Small intestine (tissue), 7 donors: ENCODE results near the gene TEX2. TPM values are rescaled to one million over a fixed set of nuclear protein-coding genes. Genes with fewer than 3 reads are reported as not detected.
A peak's percentile ranks its signal among the peaks of the same experiment; 100 is the strongest.

Source experiments
- DNase-seq, 2 donors: peaks; one replicate each; pipeline versions ENCODE4 v3.0.0 to v3.0.0-alpha.2; 2013
- FAIRE-seq: peaks from 2 replicates; lab custom pipeline; 2012; peaks lifted over from hg19 to GRCh38; lab: Jason Lieb, UNC
- H3K27ac ChIP-seq, 3 donors: one replicate each; pipeline ENCODE4 v1.5.1; 2013; ENCODE audit warnings: low read length in 2 of 3, mild to moderate bottlenecking in 2 of 3, control low read depth in 1 of 3, inconsistent platforms in 1 of 3, low read depth in 1 of 3, moderate library complexity in 1 of 3
- H3K27me3 ChIP-seq, 3 donors: one replicate each; pipeline ENCODE4 v1.6.1; 2013; ENCODE audit warnings: low read length in 3 of 3, inconsistent platforms in 1 of 3; ENCODE audit not compliant: control insufficient read depth in 3 of 3, insufficient read depth in 3 of 3
- H3K36me3 ChIP-seq, 3 donors: one replicate each; pipeline ENCODE4 v1.6.1; 2013; ENCODE audit warnings: low read length in 3 of 3, inconsistent platforms in 1 of 3, low read depth in 1 of 3, mild to moderate bottlenecking in 1 of 3, moderate library complexity in 1 of 3; ENCODE audit not compliant: control insufficient read depth in 3 of 3, insufficient read depth in 2 of 3
- H3K4me1 ChIP-seq, 3 donors: one replicate each; pipeline ENCODE4 v1.6.1; 2013; ENCODE audit warnings: low read length in 2 of 3, inconsistent platforms in 1 of 3, low read depth in 1 of 3, mild to moderate bottlenecking in 1 of 3, moderate library complexity in 1 of 3; ENCODE audit not compliant: control insufficient read depth in 3 of 3, insufficient read depth in 2 of 3
- H3K4me3 ChIP-seq, 3 donors: one replicate each; pipeline ENCODE4 v1.5.1; 2013; ENCODE audit warnings: low read length in 3 of 3, control low read depth in 1 of 3, inconsistent platforms in 1 of 3, low read depth in 1 of 3, mild to moderate bottlenecking in 1 of 3, moderate library complexity in 1 of 3
- H3K9me3 ChIP-seq, 2 donors: one replicate each; pipeline ENCODE4 v1.6.1; 2013; ENCODE audit warnings: low read depth in 1 of 2, low read length in 1 of 2; ENCODE audit not compliant: control insufficient read depth in 2 of 2, insufficient read depth in 1 of 2
- WGBS, 3 donors: extraction: QIAGEN DNeasy Blood & Tissue Kit; methylation state at CpG; one replicate each; pipeline ENCODE4 v1.1.7; 2013; 5-methylcytosine and 5-hydroxymethylcytosine counted together
- polyA plus RNA-seq, 4 donors: library from polyadenylated mRNA; stranded (reverse) in 3 of 4; unstranded in 1 of 4; fragments of 200-250 nt in 3 of 4; fragments of 120-200 nt in 1 of 4; gene quantifications; one replicate each; pipeline versions ENCODE4 v1.2.1 to v1.2.3, GENCODE V29; 2013
- donor health status: healthy with polysubstance abuse.
- donor health status: control.
- donor health status: control.
- donor health status: Bipolar disorder and iron deficiency.
- donor health status: healthy.

Gene TEX2
- polyA plus RNA-seq, 4 donors = 4.2 to 44.1 (median 10.6) TPM

- Histone ChIP-seq H3K4me3 (no peak overlapping the region), H3K27ac (no peak overlapping the region), H3K9me3 (no peaks in the 10 kb centered on the region), H3K4me1 (peaks cover 0 to 16% (median 4%) of the 10 kb centered on the region in 3 donors), H3K36me3 (peaks cover 0 to 47% (median 0%) of the 10 kb centered on the region in 3 donors), H3K27me3 (no peaks in the 10 kb centered on the region)
- DNase-seq (no peak), FAIRE-seq (no peak)
- WGBS, 3 donors = 86 to 94% (median 92%) methylated on average over 3 of the region's 3 CpGs
Measured at GRCh38 chr17:64153565-64154312, 109.3 kb downstream of the TEX2 start.

GRCh38 chr17:64152428-64153125 lies 110.5 kb downstream of the TEX2 start:
- H3K4me3 ChIP-seq = no peak overlapping the region
- H3K36me3 ChIP-seq = peaks cover 0 to 49% (median 0%) of the 10 kb centered on the region in 3 donors
- FAIRE-seq = no peak
- no peak overlapping the region for H3K27ac ChIP-seq
- 85 to 87% (median 86%) methylated on average over 7 of the region's 7 CpGs for WGBS, 3 donors
- no peaks in the 10 kb centered on the region for H3K9me3 ChIP-seq
- DNase-seq = peak in 1 of 2 donors; percentile 43
- no peaks in the 10 kb centered on the region for H3K27me3 ChIP-seq
- peaks cover 0 to 12% (median 4%) of the 10 kb centered on the region in 3 donors for H3K4me1 ChIP-seq

GRCh38 chr17:64151016-64151368 lies 112.1 kb downstream of the TEX2 start:
- DNase-seq = no peak
- H3K27me3 ChIP-seq = no peaks in the 10 kb centered on the region
- peaks cover 0 to 46% (median 0%) of the 10 kb centered on the region in 3 donors for H3K36me3 ChIP-seq
- H3K4me1 ChIP-seq = peaks cover 0 to 17% (median 3%) of the 10 kb centered on the region in 3 donors
- H3K4me3 ChIP-seq = no peak overlapping the region
- H3K27ac ChIP-seq = no peak overlapping the region
- WGBS, 3 donors = 98 to 100% (median 100%) methylated on average over 1 of the region's 1 CpG
- FAIRE-seq = no peak
- H3K9me3 ChIP-seq = no peaks in the 10 kb centered on the region

- H3K9me3 ChIP-seq = no peaks in the 10 kb centered on the region
- DNase-seq (peak; percentile 73 to 80), FAIRE-seq (no peak)
- H3K27ac ChIP-seq = peak overlapping the region in 2 of 3 donors; percentile 13 to 32
- 47 to 72% (median 51%) methylated on average over 5 of the region's 5 CpGs for WGBS, 3 donors
- H3K4me3 ChIP-seq = no peak overlapping the region
- H3K4me1 ChIP-seq = peaks cover 0 to 17% (median 3%) of the 10 kb centered on the region in 3 donors
- H3K27me3 ChIP-seq = no peaks in the 10 kb centered on the region
- peaks cover 0 to 40% (median 0%) of the 10 kb centered on the region in 3 donors for H3K36me3 ChIP-seq
Measured at GRCh38 chr17:64150237-64151015, 112.6 kb downstream of the TEX2 start.

GRCh38 chr17:64149196-64149595 lies 113.9 kb downstream of the TEX2 start:
- 93 to 98% (median 94%) methylated on average over 6 of the region's 6 CpGs for WGBS, 3 donors
- no peak overlapping the region for H3K4me3 ChIP-seq
- H3K9me3 ChIP-seq = no peaks in the 10 kb centered on the region
- H3K27ac ChIP-seq = no peak overlapping the region
- H3K4me1 ChIP-seq = peaks cover 0 to 18% (median 5%) of the 10 kb centered on the region in 3 donors
- DNase-seq (no peak), FAIRE-seq (no peak)
- peaks cover 0 to 31% (median 0%) of the 10 kb centered on the region in 3 donors for H3K36me3 ChIP-seq
- H3K27me3 ChIP-seq = no peaks in the 10 kb centered on the region

- peaks cover 0 to 20% (median 5%) of the 10 kb centered on the region in 3 donors for H3K4me1 ChIP-seq
Measured at GRCh38 chr17:64148699-64149098, 114.4 kb downstream of the TEX2 start.

GRCh38 chr17:64148017-64148631 lies 114.9 kb downstream of the TEX2 start:
- H3K27ac ChIP-seq = peak overlapping the region in 1 of 3 donors; percentile 42
- WGBS, 3 donors = 58 to 64% (median 59%) methylated on average over 8 of the region's 8 CpGs

More at GRCh38 chr17:64148699-64149098, 114.4 kb downstream of the TEX2 start:
- DNase-seq (no peak), FAIRE-seq (no peak)
- 87 to 92% (median 88%) methylated on average over 4 of the region's 4 CpGs for WGBS, 3 donors
- peak overlapping the region in 1 of 3 donors; percentile 42 for H3K27ac ChIP-seq
- no peaks in the 10 kb centered on the region for H3K9me3 ChIP-seq
- H3K4me3 ChIP-seq = no peak overlapping the region
- no peaks in the 10 kb centered on the region for H3K27me3 ChIP-seq
- H3K36me3 ChIP-seq = peaks cover 0 to 29% (median 0%) of the 10 kb centered on the region in 3 donors

More at GRCh38 chr17:64148017-64148631, 114.9 kb downstream of the TEX2 start:
- DNase-seq = no peak
- H3K4me1 ChIP-seq = peaks cover 0 to 20% (median 5%) of the 10 kb centered on the region in 3 donors
- H3K36me3 ChIP-seq = peaks cover 0 to 26% (median 0%) of the 10 kb centered on the region in 3 donors
- FAIRE-seq = no peak
- H3K27me3 ChIP-seq = no peaks in the 10 kb centered on the region
- no peaks in the 10 kb centered on the region for H3K9me3 ChIP-seq
- H3K4me3 ChIP-seq = no peak overlapping the region
